Right atrium auricular region (tissue), 2 donors: Measurements from ENCODE around the gene GPR137. TPM values are rescaled to one million over a fixed set of nuclear protein-coding genes. Genes with fewer than 3 reads are reported as not detected.
A peak's percentile ranks its signal among the peaks of the same experiment; 100 is the strongest.

Source experiments
- DNase-seq: peaks from one replicate; pipeline ENCODE4 v3.0.0-alpha.2; 2019; ENCODE audit warnings: low spot score
- H3K27ac ChIP-seq, 2 donors: fragments of 200-600 bp; sonication (generic); 1 replicate in 1 of 2; 2 replicates in 1 of 2; pipeline ENCODE4 v1.5.1; 2016 to 2019
- H3K27me3 ChIP-seq, 2 donors: fragments of 200-600 bp; sonication (generic); one replicate each; pipeline versions ENCODE4 v1.5.1 to v1.6.0; 2017 to 2019
- H3K36me3 ChIP-seq: fragments of 200-600 bp; sonication (generic); one replicate; pipeline ENCODE4 v1.5.1; 2016
- H3K4me1 ChIP-seq, 2 donors: fragments of 200-600 bp; sonication (generic); one replicate each; pipeline versions ENCODE4 v1.5.1 to v1.6.0; 2017 to 2019
- H3K4me3 ChIP-seq, 2 donors: fragments of 200-600 bp; sonication (generic); 1 replicate in 1 of 2; 2 replicates in 1 of 2; pipeline ENCODE4 v1.5.1; 2017 to 2019; ENCODE audit warnings: mild to moderate bottlenecking in 1 of 2, moderate library complexity in 1 of 2
- H3K9me3 ChIP-seq, 2 donors: fragments of 200-600 bp; sonication (generic); one replicate each; pipeline ENCODE4 v1.5.1; 2019
- CTCF ChIP-seq, 2 donors: fragments of 200-600 bp; sonication (generic); IDR thresholded peaks; one replicate each; pipeline ENCODE4 v1.5.1; 2019; ENCODE audit warnings: antibody characterized with exemption in 2 of 2
- total RNA-seq, 2 donors: library from RNA; depleted of rRNA; stranded (reverse); fragments of >200 nt; gene quantifications; one replicate each; pipeline ENCODE4 v1.1.0, GENCODE V29; 2016

GPR137 gene
- total RNA-seq, 2 donors from 2014 or later, result 22.1 to 23.5 TPM

- H3K27me3 ChIP-seq, result no peaks in the 10 kb centered on the region
- H3K4me3 ChIP-seq, result no peak overlapping the region
- no peak for TF ChIP-seq CTCF (IDR thresholded peaks at IDR 0.05)
- no peak overlapping the region for H3K27ac ChIP-seq
- H3K9me3 ChIP-seq, result no peaks in the 10 kb centered on the region
- peaks cover 0 to 24% of the 10 kb centered on the region in 2 donors for H3K4me1 ChIP-seq
- peaks cover 46% of the 10 kb centered on the region for H3K36me3 ChIP-seq
- DNase-seq, result no peak
Measured at GRCh38 chr11:64263947-64264317, 21.7 kb upstream of the GPR137 start.

GRCh38 chr11:64264371-64264852 is 21.2 kb upstream of the GPR137 start:
- no peaks in the 10 kb centered on the region for H3K27me3 ChIP-seq
- H3K9me3 ChIP-seq, result no peaks in the 10 kb centered on the region
- no peak overlapping the region for H3K27ac ChIP-seq
- no peak overlapping the region for H3K4me3 ChIP-seq
- no peak for TF ChIP-seq CTCF (IDR thresholded peaks at IDR 0.05)
- H3K4me1 ChIP-seq, result peaks cover 0 to 27% of the 10 kb centered on the region in 2 donors
- DNase-seq, result no peak
- peaks cover 41% of the 10 kb centered on the region for H3K36me3 ChIP-seq

- Histone ChIP-seq H3K27me3 (no peaks in the 10 kb centered on the region), H3K36me3 (peaks cover 34% of the 10 kb centered on the region), H3K4me1 (peaks cover 0 to 27% of the 10 kb centered on the region in 2 donors), H3K9me3 (no peaks in the 10 kb centered on the region), H3K27ac (no peak overlapping the region), H3K4me3 (no peak overlapping the region)
- no peak for TF ChIP-seq CTCF (IDR thresholded peaks at IDR 0.05)
- DNase-seq, result no peak
Measured at GRCh38 chr11:64265176-64266160, 20.2 kb upstream of the GPR137 start.

GRCh38 chr11:64266339-64266738 is 19.3 kb upstream of the GPR137 start:
- no peak for DNase-seq
- no peak overlapping the region for H3K27ac ChIP-seq

GRCh38 chr11:64267207-64267945 is 18.3 kb upstream of the GPR137 start:
- DNase-seq, result no peak
- Histone ChIP-seq H3K4me3 (no peak overlapping the region), H3K36me3 (peaks cover 24% of the 10 kb centered on the region)

More at GRCh38 chr11:64266339-64266738, 19.3 kb upstream of the GPR137 start:
- no peaks in the 10 kb centered on the region for H3K9me3 ChIP-seq
- no peaks in the 10 kb centered on the region for H3K27me3 ChIP-seq
- peaks cover 31% of the 10 kb centered on the region for H3K36me3 ChIP-seq
- peaks cover 0 to 27% of the 10 kb centered on the region in 2 donors for H3K4me1 ChIP-seq
- no peak for TF ChIP-seq CTCF (IDR thresholded peaks at IDR 0.05)
- no peak overlapping the region for H3K4me3 ChIP-seq

More at GRCh38 chr11:64267207-64267945, 18.3 kb upstream of the GPR137 start:
- H3K27me3 ChIP-seq, result no peaks in the 10 kb centered on the region
- H3K4me1 ChIP-seq, result peaks cover 0 to 37% of the 10 kb centered on the region in 2 donors
- no peaks in the 10 kb centered on the region for H3K9me3 ChIP-seq
- no peak for TF ChIP-seq CTCF (IDR thresholded peaks at IDR 0.05)
- peak overlapping the region; percentile 93 to 98 for H3K27ac ChIP-seq
